Measurements from ENCODE around the gene WDCP.
"Not testable (repeated sequence)": the region's sequence is repeated elsewhere in the genome, so short reads cannot be mapped to it uniquely, and the experiment has no call there.

WDCP gene

GRCh38 chr2:24021122-24021998, 25.8 kb downstream of the WDCP start:
- DNase-seq = no peak

DNA sequence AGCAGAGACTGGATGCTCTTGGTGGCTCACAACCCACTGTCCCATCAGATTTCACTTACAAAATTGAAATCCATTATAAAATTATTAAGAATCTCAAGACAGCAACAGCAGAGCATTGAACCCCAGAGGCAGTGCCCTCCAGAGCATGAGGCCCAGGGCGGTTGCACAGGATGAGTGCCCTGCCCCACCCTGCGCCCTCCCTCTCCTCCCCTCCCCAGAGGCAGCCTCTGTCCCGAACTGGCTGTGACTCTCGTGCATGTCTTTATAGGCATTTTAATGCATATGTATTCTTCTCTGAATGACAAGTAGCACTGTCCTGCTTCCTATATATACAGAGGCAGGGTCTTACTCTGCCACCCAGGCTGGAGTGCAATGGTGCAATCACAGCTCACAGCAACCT, 26.9 kb downstream of the WDCP start:
- no peak for DNase-seq

DNA sequence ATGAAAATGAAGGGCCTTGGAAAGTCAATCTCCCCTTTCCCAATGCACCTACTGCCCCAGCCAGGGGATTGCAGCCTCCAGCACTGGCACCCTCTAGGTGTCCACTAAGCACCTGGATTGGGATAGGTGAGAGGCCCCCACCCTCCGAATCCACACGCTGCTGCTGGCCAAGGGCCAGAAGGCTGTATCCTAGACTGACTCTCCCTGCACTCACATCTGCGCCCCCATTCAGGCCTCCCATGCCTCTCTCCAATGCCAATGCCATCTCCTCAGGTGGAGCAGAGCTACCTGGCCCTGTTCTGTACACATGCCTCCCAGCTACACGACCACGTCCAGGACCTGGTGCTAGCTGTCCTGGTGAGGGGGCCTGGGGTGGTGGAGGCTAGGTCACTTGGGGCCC, 27.5 kb downstream of the WDCP start:
- no peak for DNase-seq

GRCh38 chr2:24018241-24018640, 28.9 kb downstream of the WDCP start:
- DNase-seq = no peak

DNA sequence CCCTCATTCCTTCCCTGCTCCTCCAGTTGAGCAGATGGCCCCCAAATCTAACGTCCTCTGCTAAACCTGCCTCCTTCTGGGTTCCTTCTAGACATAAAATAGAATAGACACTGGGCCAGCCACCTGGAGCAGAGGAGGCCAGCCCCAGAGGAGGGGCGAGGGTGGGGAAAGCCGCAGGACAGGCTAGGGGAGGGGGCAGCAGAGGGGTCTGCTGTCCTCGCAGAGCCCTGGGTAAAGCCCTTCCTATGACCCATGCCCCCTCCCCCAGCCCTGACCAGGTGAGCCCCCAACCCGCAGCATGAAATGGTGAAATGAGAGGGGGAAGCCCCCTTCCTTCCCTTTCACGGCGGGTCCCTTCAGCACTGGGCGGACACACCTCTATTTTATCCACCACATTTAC, 29.5 kb downstream of the WDCP start:
- DNase-seq = no peak

GRCh38 chr2:24016853-24017703, 30.1 kb downstream of the WDCP start:
- DNase-seq = no peak

- no peak for DNase-seq
Observed at GRCh38 chr2:24016376-24016761, 30.8 kb downstream of the WDCP start.

GRCh38 chr2:24015562-24016375, 31.4 kb downstream of the WDCP start:
- peak; percentile 86 to 96 for DNase-seq

GRCh38 chr2:24014902-24015301, 32.3 kb downstream of the WDCP start:
- DNase-seq = not testable (repeated sequence)

- no peak for DNase-seq
Observed at GRCh38 chr2:24012521-24013188, 34.5 kb downstream of the WDCP start.

- DNase-seq = no peak
Observed at GRCh38 chr2:24011250-24012104, 35.7 kb downstream of the WDCP start.

DNA sequence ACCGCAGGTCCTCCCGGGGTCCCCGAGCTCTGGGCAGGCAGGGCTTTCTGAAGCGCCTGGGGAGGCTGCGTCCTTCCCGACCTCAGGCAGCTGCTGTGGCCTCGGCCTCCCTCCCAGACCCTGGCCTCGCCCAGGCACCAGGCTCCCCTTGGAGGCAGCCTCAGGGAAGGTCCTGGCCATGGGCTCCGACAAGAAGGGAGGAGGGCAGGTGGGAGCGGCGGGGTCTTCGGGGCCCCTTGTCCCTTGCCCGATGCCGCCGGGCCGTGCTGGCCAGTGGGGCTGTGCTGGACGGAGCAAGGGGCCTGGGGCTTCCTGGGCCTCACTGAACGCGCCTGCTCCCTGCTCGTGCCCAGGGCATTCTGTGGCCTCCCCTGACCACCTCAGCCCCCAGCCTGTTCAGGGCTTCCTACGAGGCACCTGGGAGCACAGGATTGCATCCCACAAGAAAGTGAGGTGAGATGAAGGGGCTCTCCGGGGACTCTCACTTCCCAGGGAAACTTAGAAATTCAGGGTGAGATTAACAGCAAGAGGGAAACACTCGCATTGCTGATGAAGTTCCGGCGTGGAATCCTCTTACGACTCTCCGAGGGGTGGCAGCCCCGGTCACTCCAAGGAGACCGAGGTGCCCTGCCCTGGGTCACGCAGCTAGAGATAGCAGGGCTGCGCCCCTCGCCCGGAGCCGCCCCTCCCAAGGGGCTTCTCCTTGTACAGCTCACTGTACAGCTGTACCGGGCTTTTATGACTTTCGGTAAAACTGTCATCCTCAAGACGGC, 36.5 kb downstream of the WDCP start:
- DNase-seq = no peak

- no peak for DNase-seq
Observed at GRCh38 chr2:24009680-24010476, 37.3 kb downstream of the WDCP start, which contains the start of gene MFSD2B. TSS of gene MFSD2B (plus strand) at chr2:24010085. CDS start at chr2:24010097, 12 bp downstream.

DNA sequence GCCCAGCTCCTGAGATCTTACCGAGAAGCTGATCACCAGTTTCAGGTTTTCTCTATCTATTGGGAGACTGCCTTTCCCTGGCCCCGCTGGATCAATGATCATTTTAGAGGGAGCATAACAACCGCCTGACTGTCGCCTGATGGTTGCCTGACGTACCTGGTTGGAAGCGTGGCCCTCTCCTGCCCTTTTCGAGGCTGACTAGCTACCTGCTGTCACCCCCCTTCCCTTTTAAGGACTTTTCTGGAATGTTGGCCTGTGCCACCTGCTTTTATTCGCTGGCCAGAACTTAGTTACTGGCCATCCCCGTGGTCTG, 37.9 kb downstream of the WDCP start:
- no peak for DNase-seq

- no peak for DNase-seq
Observed at GRCh38 chr2:24008672-24009366, 38.4 kb downstream of the WDCP start.

GRCh38 chr2:24007693-24008092, 39.5 kb downstream of the WDCP start:
- no peak for DNase-seq

- no peak for DNase-seq
Observed at GRCh38 chr2:23994567-23994966, 52.6 kb downstream of the WDCP start.

DNA sequence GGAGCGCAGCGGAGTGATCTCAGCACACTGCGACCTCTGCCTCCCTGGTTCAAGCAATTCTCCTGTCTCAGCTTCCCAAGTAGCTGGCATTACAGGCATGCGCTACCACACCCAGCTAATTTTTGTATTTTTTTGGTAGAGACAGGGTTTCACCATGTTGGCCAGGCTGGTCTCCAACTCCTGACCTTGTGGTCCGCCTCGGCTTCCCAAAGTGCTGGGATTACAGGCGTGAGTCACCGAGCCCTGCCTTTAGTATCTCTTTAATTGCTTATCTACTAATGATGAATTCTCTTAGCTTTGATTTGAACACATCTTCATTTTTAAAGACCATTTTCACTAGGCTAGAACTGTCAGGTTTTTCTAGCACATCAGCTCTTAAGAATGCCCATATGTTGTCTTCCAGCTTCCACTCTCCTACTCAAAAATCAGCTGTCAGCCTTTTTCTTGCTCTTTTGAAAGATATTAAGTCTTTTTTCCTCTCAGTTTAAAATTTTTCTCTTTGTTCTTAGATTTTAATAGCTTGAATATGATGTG, 53.4 kb downstream of the WDCP start:
- no peak for DNase-seq

GRCh38 chr2:23992931-23993330, 54.3 kb downstream of the WDCP start:
- no peak for DNase-seq

Measured in SW 1271 (cell line).